ENCODE data around the gene COL18A1. TPM values are rescaled to one million over a fixed set of nuclear protein-coding genes. Genes with fewer than 3 reads are reported as not detected.

COL18A1 gene
- total and polyA plus RNA-seq, 2 experiments from 2014 or later: 97.1 to 140 TPM

- WGBS (ENCODE audit: low lambda C conversion rate, missing lambda C conversion rate): 48% methylated on average over 8 of the region's 8 CpGs
- Histone ChIP-seq H3K36me3 (replicated peaks; ENCODE audit: insufficient read depth, low read depth) (no peaks in the 10 kb centered on the region), H3K9me3 (ENCODE audit: low read depth) (no peaks in the 10 kb centered on the region), H3K4me3 (no peak overlapping the region), H3K4me2 (no peak overlapping the region), H3K9me2 (replicated peaks; ENCODE audit: insufficient read depth) (no peaks in the 10 kb centered on the region), H3K79me2 (peaks cover 85% of the 10 kb centered on the region), H4K20me1 (ENCODE audit: insufficient read depth, poor library complexity, severe bottlenecking) (peaks cover 2% of the 10 kb centered on the region), H3K27me3 (no peaks in the 10 kb centered on the region), H3K4me1 (ENCODE audit: insufficient read depth) (peaks cover 15% of the 10 kb centered on the region), H2AFZ (no peak overlapping the region), H3K27ac (no peak overlapping the region)
- TF ChIP-seq EZH2phosphoT487 (IDR thresholded peaks at IDR 0.05; ENCODE audit: low read depth, severe bottlenecking, unreplicated experiment) (no peak), CTCF (IDR thresholded peaks at IDR 0.05; ENCODE audit: poor library complexity) (no peak), EZH2 (IDR thresholded peaks at IDR 0.05; ENCODE audit: borderline replicate concordance) (no peak)
- DNase-seq (ENCODE audit: low spot score): peak; percentile 4
Observed at GRCh38 chr21:45416620-45417019, 11.7 kb downstream of the COL18A1 start.

GRCh38 chr21:45417256-45417950, 12.4 kb downstream of the COL18A1 start:
- no peaks in the 10 kb centered on the region for H3K9me3 ChIP-seq (ENCODE audit: low read depth)
- TF ChIP-seq EZH2 (IDR thresholded peaks at IDR 0.05; ENCODE audit: borderline replicate concordance): no peak
- no peak for TF ChIP-seq CTCF (IDR thresholded peaks at IDR 0.05; ENCODE audit: poor library complexity)
- TF ChIP-seq EZH2phosphoT487 (IDR thresholded peaks at IDR 0.05; ENCODE audit: low read depth, severe bottlenecking, unreplicated experiment): no peak
- H2AFZ ChIP-seq: no peak overlapping the region
- H3K4me3 ChIP-seq: no peak overlapping the region
- H3K27ac ChIP-seq: no peak overlapping the region
- H3K27me3 ChIP-seq: no peaks in the 10 kb centered on the region
- H4K20me1 ChIP-seq (ENCODE audit: insufficient read depth, poor library complexity, severe bottlenecking): peaks cover 2% of the 10 kb centered on the region
- WGBS (ENCODE audit: low lambda C conversion rate, missing lambda C conversion rate): 87% methylated on average over 22 of the region's 22 CpGs
- peaks cover 12% of the 10 kb centered on the region for H3K4me1 ChIP-seq (ENCODE audit: insufficient read depth)
- no peaks in the 10 kb centered on the region for H3K9me2 ChIP-seq (replicated peaks; ENCODE audit: insufficient read depth)
- H3K36me3 ChIP-seq (replicated peaks; ENCODE audit: insufficient read depth, low read depth): no peaks in the 10 kb centered on the region
- DNase-seq (ENCODE audit: low spot score): peak; percentile 3
- peaks cover 85% of the 10 kb centered on the region for H3K79me2 ChIP-seq
- H3K4me2 ChIP-seq: no peak overlapping the region

- no peaks in the 10 kb centered on the region for H3K27me3 ChIP-seq
- peaks cover 82% of the 10 kb centered on the region for H3K79me2 ChIP-seq
- DNase-seq (ENCODE audit: low spot score): peak; percentile 5
- no peak overlapping the region for H3K4me3 ChIP-seq
- TF ChIP-seq CTCF (IDR thresholded peaks at IDR 0.05; ENCODE audit: poor library complexity) (no peak), EZH2 (IDR thresholded peaks at IDR 0.05; ENCODE audit: borderline replicate concordance) (no peak), EZH2phosphoT487 (IDR thresholded peaks at IDR 0.05; ENCODE audit: low read depth, severe bottlenecking, unreplicated experiment) (no peak)
- no peaks in the 10 kb centered on the region for H3K9me3 ChIP-seq (ENCODE audit: low read depth)
- no peak overlapping the region for H3K27ac ChIP-seq
- no peak overlapping the region for H2AFZ ChIP-seq
- no peaks in the 10 kb centered on the region for H3K9me2 ChIP-seq (replicated peaks; ENCODE audit: insufficient read depth)
- no peaks in the 10 kb centered on the region for H3K36me3 ChIP-seq (replicated peaks; ENCODE audit: insufficient read depth, low read depth)
- H3K4me1 ChIP-seq (ENCODE audit: insufficient read depth): peaks cover 11% of the 10 kb centered on the region
- no peak overlapping the region for H3K4me2 ChIP-seq
- no peaks in the 10 kb centered on the region for H4K20me1 ChIP-seq (ENCODE audit: insufficient read depth, poor library complexity, severe bottlenecking)
- 94% methylated on average over 20 of the region's 20 CpGs for WGBS (ENCODE audit: low lambda C conversion rate, missing lambda C conversion rate)
Observed at GRCh38 chr21:45417951-45418300, 13.0 kb downstream of the COL18A1 start.

Measured in hepatocyte (in vitro differentiated cells).